ENCODE data around the gene ZNF841.

GRCh38 chr19:52022193-52022592 lies 73.4 kb downstream of the ZNF841 start:
- TF ChIP-seq SIN3A (IDR thresholded peaks at IDR 0.05; ENCODE audit: borderline replicate concordance, insufficient read depth, low read length) (no peak), POLR2AphosphoS5 (IDR thresholded peaks at IDR 0.05; ENCODE audit: low read depth, low read length) (no peak), TAF1 (IDR thresholded peaks at IDR 0.05; ENCODE audit: borderline replicate concordance, insufficient read depth, low read length) (no peak)

Measured in PFSK-1 (cell line).